SIG-M5 (cell line): Measurements from ENCODE around the gene PRSS21.

Experiments used
- DNase-seq: peaks from one replicate; lab custom pipeline; 2025; lab: John Stamatoyannopoulos, UW

The PRSS21 gene

DNA sequence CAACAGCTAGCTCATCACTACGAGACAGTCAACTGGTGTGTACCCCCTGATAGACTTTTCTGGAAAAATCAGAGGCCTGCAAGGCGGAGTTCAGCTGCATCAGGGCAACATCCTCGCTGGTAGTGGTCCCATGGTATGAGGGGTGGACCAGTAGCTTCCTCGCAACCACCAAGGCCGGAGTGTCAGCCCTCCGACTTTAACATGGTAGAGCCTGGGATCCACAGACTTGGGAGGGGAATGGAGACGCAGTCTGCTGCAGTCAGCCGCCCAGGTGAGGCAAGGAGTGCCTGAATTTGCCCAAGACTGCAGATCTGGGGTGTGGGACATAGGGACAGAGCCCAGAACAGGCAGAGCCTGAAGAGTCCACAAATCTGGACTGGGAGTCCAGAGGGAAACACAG, 26.5 kb downstream of the PRSS21 start:
- DNase-seq: no peak

- no peak for DNase-seq
These were observed 28.1 kb downstream of the PRSS21 start for GRCh38 chr16:2845116-2845515.

DNA sequence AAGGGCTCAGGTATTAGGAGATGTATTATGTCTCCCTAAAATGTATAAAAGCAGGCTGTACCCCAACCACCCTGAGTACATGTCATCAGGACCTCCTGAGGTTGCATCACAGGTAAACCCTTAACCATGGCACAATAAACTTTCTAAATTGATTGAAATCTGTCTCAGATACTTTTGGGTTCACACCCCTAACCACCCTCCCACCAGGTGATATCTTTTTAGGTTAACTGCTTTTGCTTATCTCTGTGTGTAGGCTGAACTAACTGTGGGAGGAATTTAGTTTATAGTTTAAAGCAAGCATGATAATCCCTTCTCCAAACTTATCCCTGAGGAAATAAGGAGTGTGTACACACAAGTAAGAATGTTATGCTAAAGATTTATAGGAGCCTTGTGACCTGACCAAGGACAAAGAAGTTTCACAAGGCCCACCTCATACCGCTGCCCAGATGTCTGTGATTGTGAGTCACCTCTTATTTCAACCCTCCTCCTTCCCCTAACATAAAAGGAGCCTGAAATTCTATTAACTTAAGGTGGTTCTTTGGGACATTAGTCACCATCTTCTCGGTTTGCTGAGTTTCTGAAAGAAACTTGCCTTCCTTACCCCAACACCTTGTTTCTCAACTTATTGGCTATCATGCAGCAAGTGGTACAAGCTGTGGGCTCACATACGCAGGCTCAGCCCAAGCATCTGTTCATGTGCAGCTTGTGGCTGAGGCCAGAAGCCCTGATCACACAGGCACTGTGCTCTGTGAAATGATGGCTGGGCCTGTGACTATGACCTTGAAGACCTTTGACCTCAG, 29.7 kb downstream of the PRSS21 start:
- no peak for DNase-seq

GRCh38 chr16:2848933-2849725, 32.1 kb downstream of the PRSS21 start:
- DNase-seq: no peak

DNA sequence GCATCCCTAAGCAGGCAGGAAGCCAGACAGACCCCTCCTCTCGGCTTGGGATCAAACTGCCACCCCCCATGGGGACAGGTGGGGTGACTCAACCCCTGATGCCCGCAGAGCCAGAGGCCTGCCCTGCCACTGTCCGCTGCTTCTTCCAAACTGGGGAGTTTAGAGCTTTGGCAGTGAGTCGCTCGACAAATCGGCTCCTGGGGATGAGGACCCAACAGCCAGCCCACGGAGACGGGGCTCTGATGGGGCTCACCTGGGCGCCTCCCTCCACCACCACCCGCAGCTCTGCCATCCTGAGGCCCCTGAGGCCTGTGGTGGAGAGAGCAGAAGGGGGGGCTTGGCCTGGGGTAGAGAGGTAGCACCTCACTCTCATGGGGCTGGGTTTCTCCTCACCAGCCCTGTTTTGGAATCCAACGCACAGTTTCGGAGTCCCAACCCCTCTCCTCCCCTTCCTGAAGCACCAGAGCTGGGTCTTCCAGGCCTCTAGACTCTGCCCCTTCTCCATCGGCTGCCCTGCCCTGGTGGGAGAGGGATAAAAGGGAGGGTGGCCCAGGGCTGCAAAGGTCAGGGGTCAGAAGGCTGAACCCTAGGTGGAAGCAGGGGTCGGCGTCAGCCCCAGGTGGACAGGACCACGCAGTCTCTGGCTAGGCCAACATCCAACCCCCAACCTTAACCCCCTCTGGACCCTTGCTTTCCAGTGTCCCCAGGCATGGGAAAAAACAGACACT, 35.1 kb downstream of the PRSS21 start:
- no peak for DNase-seq

DNA sequence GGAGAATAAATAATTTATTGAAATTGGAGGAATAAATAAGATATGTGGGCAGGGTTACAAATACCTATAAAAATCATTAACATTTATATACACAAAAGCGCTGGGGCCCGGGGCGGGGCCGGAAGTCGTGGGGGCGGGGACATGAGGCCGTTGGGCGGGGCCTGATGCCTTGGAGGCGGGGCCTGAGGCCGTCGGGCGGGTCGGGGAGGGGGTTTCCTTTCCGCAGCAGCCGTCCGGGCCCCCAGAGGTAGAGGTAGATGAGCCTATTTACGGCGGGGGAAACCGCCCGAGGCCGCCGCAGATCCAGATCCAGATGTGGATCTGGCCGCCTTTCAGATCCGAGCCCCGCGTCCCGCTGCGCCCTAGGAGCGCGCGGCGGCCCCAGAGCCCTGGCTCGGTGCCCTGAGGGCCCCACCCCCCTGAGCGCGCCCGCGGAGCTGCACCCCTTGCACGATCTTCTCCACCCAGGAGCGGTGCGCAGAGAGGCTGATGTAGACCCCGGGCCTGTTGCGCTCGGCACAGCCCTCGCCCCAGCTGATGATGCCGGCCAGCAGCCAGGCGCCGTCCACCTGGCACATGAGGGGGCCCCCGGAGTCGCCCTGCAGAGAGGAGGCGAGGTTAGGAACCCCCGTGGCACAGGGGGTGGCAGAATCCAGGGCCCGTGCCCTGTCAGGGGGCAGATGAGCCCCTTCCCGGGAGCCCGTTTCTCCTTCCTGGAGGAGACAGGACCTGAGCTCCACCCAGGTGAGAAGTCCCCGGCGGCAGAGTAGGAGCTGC, 35.9 kb downstream of the PRSS21 start:
- no peak for DNase-seq

GRCh38 chr16:2853531-2854073, 36.6 kb downstream of the PRSS21 start:
- no peak for DNase-seq

GRCh38 chr16:2854700-2855309, 37.8 kb downstream of the PRSS21 start:
- no peak for DNase-seq

- no peak for DNase-seq
These were observed 38.5 kb downstream of the PRSS21 start for GRCh38 chr16:2855536-2855935.

- DNase-seq: no peak
These were observed 39.1 kb downstream of the PRSS21 start for GRCh38 chr16:2856061-2856670.

DNA sequence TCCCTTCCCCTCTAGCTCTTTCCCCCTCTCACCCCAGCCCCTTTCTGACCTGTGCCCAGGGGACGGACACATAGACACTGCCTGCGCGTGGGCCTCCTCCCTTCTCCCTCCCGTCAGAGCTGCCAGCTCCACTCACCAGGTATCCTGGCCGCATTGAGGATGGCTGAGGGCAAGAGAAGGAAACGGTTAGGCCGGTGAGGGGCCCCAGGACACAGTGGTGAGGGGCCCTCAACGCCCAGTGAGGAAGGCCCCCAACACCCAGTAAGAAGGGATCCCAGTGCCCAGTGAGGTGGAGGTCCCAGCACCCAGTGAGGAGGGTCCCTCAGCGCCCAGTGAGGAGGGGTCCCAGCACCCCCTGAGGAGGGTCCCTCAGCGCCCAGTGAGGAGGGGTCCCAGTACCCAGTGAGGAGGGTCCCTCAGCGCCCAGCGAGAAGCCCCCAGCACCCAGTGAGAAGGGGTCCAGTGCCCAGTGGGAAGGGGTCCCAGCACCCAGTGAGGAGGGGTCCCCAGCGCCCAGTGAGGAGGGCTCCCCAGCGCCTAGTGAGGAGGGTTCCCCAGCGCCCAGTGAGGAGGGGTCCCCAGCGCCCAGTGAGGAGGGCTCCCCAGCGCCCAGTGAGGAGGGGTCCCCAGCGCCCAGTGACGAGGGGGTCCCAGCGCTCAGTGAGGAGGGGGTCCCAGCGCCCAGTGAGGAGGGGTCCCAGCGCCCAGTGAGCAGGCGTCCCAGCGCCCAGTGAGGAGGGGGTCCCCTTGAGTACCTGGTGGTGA, 39.8 kb downstream of the PRSS21 start:
- DNase-seq: no peak

GRCh38 chr16:2857451-2858244, 40.6 kb downstream of the PRSS21 start, which contains the start of gene PRSS22:
Gene PRSS22, minus strand, starts transcription at chr16:2858170. Its CDS starts 66 bp downstream, at chr16:2858104.
- no peak for DNase-seq

DNA sequence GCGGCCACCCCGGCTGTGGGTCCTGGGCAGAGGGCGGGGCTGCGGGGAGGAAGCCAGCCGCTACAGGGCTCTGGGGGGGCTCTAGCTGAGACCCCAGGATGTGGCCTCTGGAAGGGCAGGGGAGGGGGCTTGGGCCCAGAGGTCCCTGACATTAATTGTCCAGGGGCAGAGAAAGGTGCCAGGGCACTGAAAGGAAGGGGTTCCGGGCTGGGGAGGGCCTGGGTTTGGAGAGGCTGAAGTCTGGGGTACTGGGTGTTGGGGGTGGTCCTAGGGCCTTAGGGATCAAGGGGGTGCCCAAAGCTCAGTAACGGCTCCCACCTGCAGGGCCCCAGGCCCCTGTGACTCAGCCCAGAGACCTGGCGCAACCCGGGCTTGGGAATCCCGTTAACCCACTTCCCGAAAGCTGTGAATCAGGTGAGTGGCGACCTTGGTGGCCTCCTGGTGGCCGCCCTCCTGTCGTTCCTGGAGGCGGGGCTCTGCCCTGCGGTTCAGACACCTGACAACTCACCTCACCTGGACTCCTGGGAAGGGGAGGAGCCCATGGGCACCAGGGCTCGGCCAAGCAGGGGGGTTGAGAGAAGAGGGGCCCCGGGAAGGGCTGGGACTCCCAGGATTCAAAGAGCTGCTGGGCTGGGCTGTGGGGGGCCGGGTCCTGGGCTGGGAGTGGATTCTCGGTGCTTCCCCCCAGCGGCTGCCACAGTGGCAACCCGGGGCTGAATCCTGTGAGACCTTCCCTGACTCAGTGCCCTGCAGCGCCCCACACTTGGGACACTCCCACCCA, 41.4 kb downstream of the PRSS21 start:
- no peak for DNase-seq

- DNase-seq: no peak
These were observed 42.7 kb downstream of the PRSS21 start for GRCh38 chr16:2859686-2860265.

- no peak for DNase-seq
These were observed 44.0 kb downstream of the PRSS21 start for GRCh38 chr16:2860826-2861567.

DNA sequence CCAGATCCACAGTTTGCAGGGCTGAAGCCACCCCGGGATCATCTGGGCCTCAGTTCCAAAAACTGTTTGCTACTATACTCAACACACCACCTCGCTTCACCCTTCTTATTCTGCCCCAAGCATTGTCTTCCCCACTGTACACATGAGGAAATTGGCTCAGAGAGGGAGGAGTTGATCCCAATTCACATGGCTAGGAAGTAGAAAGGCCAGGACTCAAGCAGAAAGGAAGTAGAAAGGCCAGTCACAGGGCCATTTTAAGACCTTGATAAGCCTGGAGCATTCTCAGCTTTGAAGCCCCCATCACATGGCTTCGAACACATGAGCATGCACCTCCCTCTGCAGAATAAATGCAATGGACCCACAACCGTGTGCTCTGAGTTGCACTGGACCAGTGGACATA, 48.6 kb downstream of the PRSS21 start:
- no peak for DNase-seq

- no peak for DNase-seq
These were observed 49.4 kb downstream of the PRSS21 start for GRCh38 chr16:2866431-2866830.
